HepG2 (cell line): ENCODE measurements around the gene CSNK1A1. TPM values are rescaled to one million over a fixed set of nuclear protein-coding genes. Genes with fewer than 3 reads are reported as not detected.

Source experiments
- GZF1 ChIP-seq: sonication (generic); formaldehyde crosslinking; IDR thresholded peaks from 2 replicates; pipeline ENCODE4 v1.5.1; 2020; ENCODE audit warnings: mild to moderate bottlenecking, missing genetic modification reagents
- HNF4A ChIP-seq: sonication (generic); formaldehyde crosslinking; IDR thresholded peaks from 2 replicates; pipeline ENCODE4 v1.4.0; 2020; ENCODE audit warnings: missing genetic modification reagents
- KAT8 ChIP-seq: IDR thresholded peaks from 2 replicates; pipeline ENCODE4 v1.6.1; 2016; ENCODE audit warnings: missing genetic modification reagents, missing compliant biosample characterization
- MXD4 ChIP-seq: IDR thresholded peaks from 2 replicates; pipeline ENCODE4 v1.6.1; 2016; ENCODE audit warnings: mild to moderate bottlenecking, missing biosample characterization, missing genetic modification reagents
- PLRG1 ChIP-seq: fragments of 450-650 bp; conservative IDR thresholded peaks from 2 replicates; pipeline ENCODE4 v1.6.1; 2016
- POLR2AphosphoS2 ChIP-seq: IDR thresholded peaks from 2 replicates; pipeline ENCODE4 v1.6.1; 2011; ENCODE audit warnings: low read depth, low read length, improper control_type of control experiment
- RARG ChIP-seq: sonication (generic); formaldehyde crosslinking; IDR thresholded peaks from 2 replicates; pipeline ENCODE4 v1.4.0; 2020; ENCODE audit warnings: low read depth, mild to moderate bottlenecking, missing genetic modification reagents
- RBFOX2 ChIP-seq: fragments of 200-400 bp; formaldehyde crosslinking; IDR thresholded peaks from 2 replicates; pipeline ENCODE4 v1.6.1; 2017; ENCODE audit warnings: low read depth, mild to moderate bottlenecking, low read length
- SNAPC2 ChIP-seq: sonication (generic); formaldehyde crosslinking; IDR thresholded peaks from 2 replicates; pipeline ENCODE4 v1.8.1; 2022; ENCODE audit warnings: mild to moderate bottlenecking, missing genetic modification reagents
- SRSF1 ChIP-seq: fragments of 200-400 bp; formaldehyde crosslinking; optimal IDR thresholded peaks from 2 replicates; pipeline ENCODE3; 2017; ENCODE audit warnings: mild to moderate bottlenecking, low read depth, low read length, moderate library complexity
- ZNF292 ChIP-seq: sonication (generic); formaldehyde crosslinking; IDR thresholded peaks from 2 replicates; pipeline ENCODE4 v1.8.1; 2022; ENCODE audit warnings: mild to moderate bottlenecking, low read depth, missing genetic modification reagents, borderline replicate concordance
- ZNF589 ChIP-seq: sonication (generic); formaldehyde crosslinking; conservative IDR thresholded peaks from 2 replicates; pipeline ENCODE4 v1.8.0; 2022; ENCODE audit warnings: mild to moderate bottlenecking, moderate library complexity, missing genetic modification reagents
- ZNF605 ChIP-seq: sonication (generic); formaldehyde crosslinking; IDR thresholded peaks from 2 replicates; pipeline ENCODE4 v1.8.0; 2022; ENCODE audit warnings: mild to moderate bottlenecking, missing genetic modification reagents
- ZNF737 ChIP-seq: sonication (generic); formaldehyde crosslinking; IDR thresholded peaks from 2 replicates; pipeline ENCODE4 v1.5.0; 2020; ENCODE audit warnings: missing genetic modification reagents, mild to moderate bottlenecking, borderline replicate concordance
- ZSCAN20 ChIP-seq: sonication (generic); formaldehyde crosslinking; IDR thresholded peaks from 2 replicates; pipeline ENCODE4 v1.4.0; 2020; ENCODE audit warnings: missing genetic modification reagents, mild to moderate bottlenecking, borderline replicate concordance
- polyA plus RNA-seq, 8 experiments: library from polyadenylated mRNA; depleted of rRNA in 3 of 8; stranded (reverse) in 7 of 8; unstranded in 1 of 8; fragments of >200 nt; fragmentation: Illumina TruSeq in 4 of 8; extraction: Trizol in 4 of 8; gene quantifications; 2 replicates each; pipeline versions ENCODE4 v1.2.1 to v1.2.3, GENCODE V29; 2011 to 2016; ENCODE audit warnings: low read depth in 4 of 8, missing spikeins in 1 of 8, mixed read lengths in 1 of 8; ENCODE audit not compliant: insufficient read depth in 1 of 8
- total RNA-seq, 5 experiments: library from RNA; depleted of rRNA; stranded (reverse); fragments of >200 nt; fragmentation: Illumina TruSeq; extraction: Trizol; gene quantifications; 2 replicates each; pipeline ENCODE4 v1.2.3, GENCODE V29; 2016; ENCODE audit warnings: low read depth in 1 of 5
- TF ChIP-seq, protein P1 (sequence below): sonication (generic); formaldehyde crosslinking; IDR thresholded peaks from 2 replicates; pipeline ENCODE4 v1.4.0; 2020; ENCODE audit warnings: missing genetic modification reagents, borderline replicate concordance
- TF ChIP-seq, protein P2 (sequence below): sonication (generic); formaldehyde crosslinking; IDR thresholded peaks from 2 replicates; pipeline ENCODE4 v1.9.0; 2021; ENCODE audit warnings: mild to moderate bottlenecking, missing genetic modification reagents
- TF ChIP-seq, protein P3 (sequence below): IDR thresholded peaks from 2 replicates; pipeline ENCODE4 v1.6.1; 2012; ENCODE audit warnings: low read depth, low read length, improper control_type of control experiment
- TF ChIP-seq, protein P4 (sequence below): sonication (generic); formaldehyde crosslinking; IDR thresholded peaks from 2 replicates; pipeline ENCODE4 v1.8.1; 2023; ENCODE audit warnings: mild to moderate bottlenecking, missing genetic modification reagents, borderline replicate concordance

The CSNK1A1 gene
- total and polyA plus RNA-seq, 2 of the 13 experiments (the other 11 are each of a cell fraction or from before 2014, with no cell fraction given) = 89.0 to 149 TPM

DNA sequence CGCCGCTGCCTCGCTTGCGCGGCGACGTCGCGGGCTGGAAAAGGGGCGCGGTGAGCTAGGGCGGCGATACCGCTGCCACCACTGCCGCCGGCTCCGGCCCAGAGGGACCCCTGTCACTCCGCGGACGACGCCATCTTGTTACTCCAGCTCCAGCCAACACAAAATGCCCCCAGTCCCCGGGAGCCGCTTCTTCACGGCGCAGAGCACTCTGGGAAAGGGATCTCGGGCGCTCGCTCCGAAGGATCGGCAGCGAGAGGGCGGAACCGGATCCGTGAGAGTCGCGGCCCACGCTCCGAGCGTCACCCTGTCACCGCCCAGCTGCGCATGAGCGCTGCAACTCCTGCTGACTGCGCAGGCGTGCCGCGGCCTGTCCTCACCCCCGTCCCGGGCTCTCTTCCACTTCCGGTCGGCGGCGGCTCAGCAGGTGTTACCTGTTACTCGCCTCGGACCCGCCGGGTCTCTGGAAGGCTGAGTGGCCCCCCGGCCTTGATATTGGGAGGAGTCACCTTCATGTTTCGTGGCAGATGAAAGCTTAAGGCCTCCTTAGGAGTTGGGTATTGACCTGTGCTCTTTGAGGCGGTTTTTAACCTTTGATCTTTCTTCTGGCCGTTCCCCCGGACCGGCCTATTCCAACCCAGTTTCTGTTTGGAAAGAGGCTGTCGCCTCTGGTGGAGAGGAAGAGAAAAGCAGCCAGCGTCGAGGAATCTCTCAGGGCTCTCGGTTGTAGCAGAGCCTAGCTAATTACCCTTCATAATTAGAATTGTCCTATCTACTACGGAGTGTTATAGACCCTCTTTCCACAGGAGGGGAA lies at the start of gene CSNK1A1 (continued):
- TF ChIP-seq, protein P1, sequence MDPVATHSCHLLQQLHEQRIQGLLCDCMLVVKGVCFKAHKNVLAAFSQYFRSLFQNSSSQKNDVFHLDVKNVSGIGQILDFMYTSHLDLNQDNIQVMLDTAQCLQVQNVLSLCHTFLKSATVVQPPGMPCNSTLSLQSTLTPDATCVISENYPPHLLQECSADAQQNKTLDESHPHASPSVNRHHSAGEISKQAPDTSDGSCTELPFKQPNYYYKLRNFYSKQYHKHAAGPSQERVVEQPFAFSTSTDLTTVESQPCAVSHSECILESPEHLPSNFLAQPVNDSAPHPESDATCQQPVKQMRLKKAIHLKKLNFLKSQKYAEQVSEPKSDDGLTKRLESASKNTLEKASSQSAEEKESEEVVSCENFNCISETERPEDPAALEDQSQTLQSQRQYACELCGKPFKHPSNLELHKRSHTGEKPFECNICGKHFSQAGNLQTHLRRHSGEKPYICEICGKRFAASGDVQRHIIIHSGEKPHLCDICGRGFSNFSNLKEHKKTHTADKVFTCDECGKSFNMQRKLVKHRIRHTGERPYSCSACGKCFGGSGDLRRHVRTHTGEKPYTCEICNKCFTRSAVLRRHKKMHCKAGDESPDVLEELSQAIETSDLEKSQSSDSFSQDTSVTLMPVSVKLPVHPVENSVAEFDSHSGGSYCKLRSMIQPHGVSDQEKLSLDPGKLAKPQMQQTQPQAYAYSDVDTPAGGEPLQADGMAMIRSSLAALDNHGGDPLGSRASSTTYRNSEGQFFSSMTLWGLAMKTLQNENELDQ (CRISPR knock-in tag) = no peak
- no peak for TF ChIP-seq ZNF292
- TF ChIP-seq MXD4 = 0 out of 2 replicates have a peak, but pooled peaks have one; percentile 49
- no peak for TF ChIP-seq RARG (CRISPR knock-in tag)
- TF ChIP-seq, protein P2, sequence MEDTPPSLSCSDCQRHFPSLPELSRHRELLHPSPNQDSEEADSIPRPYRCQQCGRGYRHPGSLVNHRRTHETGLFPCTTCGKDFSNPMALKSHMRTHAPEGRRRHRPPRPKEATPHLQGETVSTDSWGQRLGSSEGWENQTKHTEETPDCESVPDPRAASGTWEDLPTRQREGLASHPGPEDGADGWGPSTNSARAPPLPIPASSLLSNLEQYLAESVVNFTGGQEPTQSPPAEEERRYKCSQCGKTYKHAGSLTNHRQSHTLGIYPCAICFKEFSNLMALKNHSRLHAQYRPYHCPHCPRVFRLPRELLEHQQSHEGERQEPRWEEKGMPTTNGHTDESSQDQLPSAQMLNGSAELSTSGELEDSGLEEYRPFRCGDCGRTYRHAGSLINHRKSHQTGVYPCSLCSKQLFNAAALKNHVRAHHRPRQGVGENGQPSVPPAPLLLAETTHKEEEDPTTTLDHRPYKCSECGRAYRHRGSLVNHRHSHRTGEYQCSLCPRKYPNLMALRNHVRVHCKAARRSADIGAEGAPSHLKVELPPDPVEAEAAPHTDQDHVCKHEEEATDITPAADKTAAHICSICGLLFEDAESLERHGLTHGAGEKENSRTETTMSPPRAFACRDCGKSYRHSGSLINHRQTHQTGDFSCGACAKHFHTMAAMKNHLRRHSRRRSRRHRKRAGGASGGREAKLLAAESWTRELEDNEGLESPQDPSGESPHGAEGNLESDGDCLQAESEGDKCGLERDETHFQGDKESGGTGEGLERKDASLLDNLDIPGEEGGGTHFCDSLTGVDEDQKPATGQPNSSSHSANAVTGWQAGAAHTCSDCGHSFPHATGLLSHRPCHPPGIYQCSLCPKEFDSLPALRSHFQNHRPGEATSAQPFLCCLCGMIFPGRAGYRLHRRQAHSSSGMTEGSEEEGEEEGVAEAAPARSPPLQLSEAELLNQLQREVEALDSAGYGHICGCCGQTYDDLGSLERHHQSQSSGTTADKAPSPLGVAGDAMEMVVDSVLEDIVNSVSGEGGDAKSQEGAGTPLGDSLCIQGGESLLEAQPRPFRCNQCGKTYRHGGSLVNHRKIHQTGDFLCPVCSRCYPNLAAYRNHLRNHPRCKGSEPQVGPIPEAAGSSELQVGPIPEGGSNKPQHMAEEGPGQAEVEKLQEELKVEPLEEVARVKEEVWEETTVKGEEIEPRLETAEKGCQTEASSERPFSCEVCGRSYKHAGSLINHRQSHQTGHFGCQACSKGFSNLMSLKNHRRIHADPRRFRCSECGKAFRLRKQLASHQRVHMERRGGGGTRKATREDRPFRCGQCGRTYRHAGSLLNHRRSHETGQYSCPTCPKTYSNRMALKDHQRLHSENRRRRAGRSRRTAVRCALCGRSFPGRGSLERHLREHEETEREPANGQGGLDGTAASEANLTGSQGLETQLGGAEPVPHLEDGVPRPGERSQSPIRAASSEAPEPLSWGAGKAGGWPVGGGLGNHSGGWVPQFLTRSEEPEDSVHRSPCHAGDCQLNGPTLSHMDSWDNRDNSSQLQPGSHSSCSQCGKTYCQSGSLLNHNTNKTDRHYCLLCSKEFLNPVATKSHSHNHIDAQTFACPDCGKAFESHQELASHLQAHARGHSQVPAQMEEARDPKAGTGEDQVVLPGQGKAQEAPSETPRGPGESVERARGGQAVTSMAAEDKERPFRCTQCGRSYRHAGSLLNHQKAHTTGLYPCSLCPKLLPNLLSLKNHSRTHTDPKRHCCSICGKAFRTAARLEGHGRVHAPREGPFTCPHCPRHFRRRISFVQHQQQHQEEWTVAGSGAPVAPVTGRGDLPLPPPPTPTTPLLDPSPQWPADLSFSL (CRISPR knock-in tag) = no peak
- peak; percentile 82 for TF ChIP-seq POLR2AphosphoS2
- TF ChIP-seq ZNF589 (CRISPR knock-in tag) = 0 out of 2 replicates have a peak, but pooled peaks have one; percentile 24
- TF ChIP-seq, protein P3, sequence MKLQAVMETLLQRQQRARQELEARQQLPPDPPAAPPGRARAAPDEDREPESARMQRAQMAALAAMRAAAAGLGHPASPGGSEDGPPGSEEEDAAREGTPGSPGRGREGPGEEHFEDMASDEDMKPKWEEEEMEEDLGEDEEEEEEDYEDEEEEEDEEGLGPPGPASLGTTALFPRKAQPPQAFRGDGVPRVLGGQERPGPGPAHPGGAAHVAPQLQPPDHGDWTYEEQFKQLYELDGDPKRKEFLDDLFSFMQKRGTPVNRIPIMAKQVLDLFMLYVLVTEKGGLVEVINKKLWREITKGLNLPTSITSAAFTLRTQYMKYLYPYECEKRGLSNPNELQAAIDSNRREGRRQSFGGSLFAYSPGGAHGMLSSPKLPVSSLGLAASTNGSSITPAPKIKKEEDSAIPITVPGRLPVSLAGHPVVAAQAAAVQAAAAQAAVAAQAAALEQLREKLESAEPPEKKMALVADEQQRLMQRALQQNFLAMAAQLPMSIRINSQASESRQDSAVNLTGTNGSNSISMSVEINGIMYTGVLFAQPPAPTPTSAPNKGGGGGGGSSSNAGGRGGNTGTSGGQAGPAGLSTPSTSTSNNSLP = peak; percentile 73
- no peak for TF ChIP-seq GZF1 (CRISPR knock-in tag)
- TF ChIP-seq KAT8 (CRISPR knock-in tag) = peak; percentile 97
- TF ChIP-seq PLRG1 = no peak
- peak; percentile 85; the same call in 1 of the 2 replicates for TF ChIP-seq SNAPC2
- peak; percentile 44 for TF ChIP-seq SRSF1
- no peak for TF ChIP-seq ZNF737
- TF ChIP-seq ZSCAN20 = no peak
- TF ChIP-seq, protein P4, sequence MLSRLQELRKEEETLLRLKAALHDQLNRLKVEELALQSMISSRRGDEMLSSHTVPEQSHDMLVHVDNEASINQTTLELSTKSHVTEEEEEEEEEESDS (CRISPR knock-in tag) = peak; percentile 53; the same call in 1 of the 2 replicates
- TF ChIP-seq ZNF605 (CRISPR knock-in tag) = no peak; the same call in 1 of the 2 replicates
- peak; percentile 95 for TF ChIP-seq RBFOX2
- TF ChIP-seq HNF4A (CRISPR knock-in tag) = peak; percentile 93
